ENCODE results near the gene KRTAP10-11.
"Not testable (repeated sequence)": the region's sequence is repeated elsewhere in the genome, so short reads cannot be mapped to it uniquely, and the experiment has no call there.

DNA sequence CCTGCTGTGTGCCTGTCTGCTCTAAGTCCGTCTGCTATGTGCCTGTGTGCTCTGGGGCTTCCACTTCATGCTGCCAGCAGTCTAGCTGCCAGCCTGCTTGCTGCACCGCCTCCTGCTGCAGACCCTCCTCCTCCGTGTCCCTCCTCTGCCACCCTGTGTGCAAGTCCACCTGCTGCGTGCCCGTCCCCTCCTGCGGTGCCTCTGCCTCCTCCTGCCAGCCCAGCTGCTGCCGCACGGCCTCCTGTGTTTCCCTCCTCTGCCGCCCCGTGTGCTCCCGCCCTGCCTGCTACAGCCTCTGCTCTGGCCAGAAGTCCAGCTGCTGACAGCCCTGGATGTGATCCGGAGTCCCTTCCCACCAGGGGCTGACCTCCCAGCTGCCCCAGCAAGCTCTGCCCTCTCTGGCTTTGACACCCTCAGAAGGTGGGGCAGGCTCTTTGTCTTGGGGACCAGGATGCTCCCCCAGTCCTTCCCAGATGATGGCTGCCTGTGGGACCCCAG, 8.3 kb upstream of the KRTAP10-11 start:
- TF ChIP-seq, protein P1, sequence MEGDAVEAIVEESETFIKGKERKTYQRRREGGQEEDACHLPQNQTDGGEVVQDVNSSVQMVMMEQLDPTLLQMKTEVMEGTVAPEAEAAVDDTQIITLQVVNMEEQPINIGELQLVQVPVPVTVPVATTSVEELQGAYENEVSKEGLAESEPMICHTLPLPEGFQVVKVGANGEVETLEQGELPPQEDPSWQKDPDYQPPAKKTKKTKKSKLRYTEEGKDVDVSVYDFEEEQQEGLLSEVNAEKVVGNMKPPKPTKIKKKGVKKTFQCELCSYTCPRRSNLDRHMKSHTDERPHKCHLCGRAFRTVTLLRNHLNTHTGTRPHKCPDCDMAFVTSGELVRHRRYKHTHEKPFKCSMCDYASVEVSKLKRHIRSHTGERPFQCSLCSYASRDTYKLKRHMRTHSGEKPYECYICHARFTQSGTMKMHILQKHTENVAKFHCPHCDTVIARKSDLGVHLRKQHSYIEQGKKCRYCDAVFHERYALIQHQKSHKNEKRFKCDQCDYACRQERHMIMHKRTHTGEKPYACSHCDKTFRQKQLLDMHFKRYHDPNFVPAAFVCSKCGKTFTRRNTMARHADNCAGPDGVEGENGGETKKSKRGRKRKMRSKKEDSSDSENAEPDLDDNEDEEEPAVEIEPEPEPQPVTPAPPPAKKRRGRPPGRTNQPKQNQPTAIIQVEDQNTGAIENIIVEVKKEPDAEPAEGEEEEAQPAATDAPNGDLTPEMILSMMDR (IDR thresholded peaks at IDR 0.05 in 8 of 11, conservative IDR thresholded peaks at IDR 0.05 in 3 of 11): not testable (repeated sequence)
- TF ChIP-seq POLR2A (IDR thresholded peaks at IDR 0.05): not testable (repeated sequence)

All from spleen (tissue), 7 donors.